ENCODE measurements around the gene ZNF326.

GRCh38 chr1:90074137-90074536 lies 79.2 kb downstream of the ZNF326 start:
- TF ChIP-seq CTCF (IDR thresholded peaks at IDR 0.05) (no peak), POLR2A (IDR thresholded peaks at IDR 0.05) (no peak), POLR2AphosphoS5 (IDR thresholded peaks at IDR 0.05; ENCODE audit: insufficient read depth in 1 of 2, low read depth in 1 of 2) (no peak)
